Measurements from ENCODE around the gene LHPP.

LHPP gene

GRCh38 chr10:124630551-124630950, 168.9 kb downstream of the LHPP start:
- DNase-seq: no peak

DNA sequence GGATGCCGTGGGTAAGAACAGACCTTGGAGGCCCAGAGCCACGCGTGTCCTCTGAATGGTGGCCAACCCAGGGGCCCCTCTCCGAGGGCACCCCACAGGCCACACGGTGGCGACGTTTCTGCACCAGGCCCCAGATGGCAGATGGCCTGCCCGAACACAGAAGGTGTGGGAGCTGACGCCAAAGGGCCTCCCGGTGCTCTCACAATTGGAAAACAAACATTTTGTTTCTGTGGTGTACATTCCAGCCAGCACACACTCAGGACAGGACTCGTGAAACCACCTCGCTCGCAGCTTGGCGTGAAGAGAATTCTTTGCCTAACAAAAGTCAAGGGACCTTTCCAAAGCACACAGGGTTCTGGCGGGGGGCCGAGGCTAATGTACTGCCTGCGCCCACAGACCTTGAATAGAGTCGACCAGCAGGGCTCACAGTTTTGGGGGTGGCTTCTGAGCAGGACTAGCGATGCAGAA, 170.5 kb downstream of the LHPP start:
- no peak for DNase-seq

GRCh38 chr10:124632566-124632965, 170.9 kb downstream of the LHPP start:
- no peak for DNase-seq

- no peak for DNase-seq
These were observed 174.8 kb downstream of the LHPP start for GRCh38 chr10:124636271-124636995.

GRCh38 chr10:124637091-124637700, 175.6 kb downstream of the LHPP start:
- no peak for DNase-seq

DNA sequence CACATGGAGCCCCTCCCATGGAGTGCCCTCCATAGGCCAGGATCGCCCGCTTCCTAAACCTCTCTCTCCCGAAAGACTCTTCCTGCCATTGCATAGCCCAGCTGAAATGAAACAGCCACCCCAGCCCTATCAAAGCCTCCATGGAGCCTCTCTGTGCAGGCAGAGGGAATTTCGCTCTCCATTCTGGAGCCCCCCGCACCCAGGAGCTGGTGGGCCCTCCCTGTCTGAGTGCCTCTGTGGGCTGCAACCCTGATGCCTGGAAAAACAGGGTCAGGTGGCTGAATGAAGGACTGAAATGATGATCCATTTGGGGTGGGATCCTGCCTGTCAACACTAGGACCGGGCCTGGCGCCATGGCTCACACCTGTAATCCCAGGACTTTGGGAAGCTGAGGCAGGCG, 176.1 kb downstream of the LHPP start:
- DNase-seq: no peak

DNA sequence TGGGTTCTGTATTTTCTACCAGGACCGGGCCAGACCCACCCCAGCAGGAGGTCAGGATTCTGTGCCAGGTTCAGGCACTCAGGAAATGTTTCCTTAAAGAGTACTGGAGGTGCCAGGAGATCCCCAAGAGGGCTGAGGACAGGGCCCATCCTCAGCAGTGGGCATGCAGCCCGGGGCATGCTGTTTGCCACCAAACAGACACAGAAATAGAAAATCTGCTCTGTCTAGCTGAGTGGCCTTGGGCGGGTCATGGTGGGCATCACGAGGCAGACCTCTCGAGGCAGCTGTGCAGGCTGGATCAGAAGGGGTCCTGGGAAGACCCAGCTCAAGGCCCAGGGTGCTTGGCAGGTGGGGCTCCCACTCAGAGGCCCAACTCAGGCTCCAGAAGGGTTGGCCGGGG, 177.6 kb downstream of the LHPP start:
- DNase-seq: no peak

DNA sequence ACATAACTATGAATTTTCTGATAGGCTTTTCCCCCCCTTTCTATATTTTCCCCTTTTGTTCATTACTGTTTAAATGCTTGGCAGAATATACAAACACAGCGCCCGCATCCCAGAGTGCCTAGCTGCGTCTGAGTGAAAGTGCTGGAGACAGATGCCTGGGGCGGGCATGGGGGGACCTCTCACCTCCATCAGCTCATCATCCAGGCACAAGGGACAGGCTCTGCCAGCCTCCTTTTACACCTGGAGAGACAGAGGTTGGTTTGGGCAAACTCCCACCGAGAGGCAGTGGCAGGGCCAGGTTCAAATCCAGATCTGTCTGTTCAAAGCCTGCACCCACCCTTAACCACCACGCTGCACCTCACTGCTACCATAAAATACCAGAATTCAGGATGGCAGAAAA, 178.0 kb downstream of the LHPP start:
- no peak for DNase-seq

- DNase-seq: no peak
These were observed 178.4 kb downstream of the LHPP start for GRCh38 chr10:124640056-124640455.

GRCh38 chr10:124640538-124641231, 179.1 kb downstream of the LHPP start:
- DNase-seq: no peak

- DNase-seq: no peak
These were observed 179.9 kb downstream of the LHPP start for GRCh38 chr10:124641282-124642087.

- DNase-seq: no peak
These were observed 180.6 kb downstream of the LHPP start for GRCh38 chr10:124642088-124642710.

- DNase-seq: no peak
These were observed 181.8 kb downstream of the LHPP start for GRCh38 chr10:124643330-124644009.

DNA sequence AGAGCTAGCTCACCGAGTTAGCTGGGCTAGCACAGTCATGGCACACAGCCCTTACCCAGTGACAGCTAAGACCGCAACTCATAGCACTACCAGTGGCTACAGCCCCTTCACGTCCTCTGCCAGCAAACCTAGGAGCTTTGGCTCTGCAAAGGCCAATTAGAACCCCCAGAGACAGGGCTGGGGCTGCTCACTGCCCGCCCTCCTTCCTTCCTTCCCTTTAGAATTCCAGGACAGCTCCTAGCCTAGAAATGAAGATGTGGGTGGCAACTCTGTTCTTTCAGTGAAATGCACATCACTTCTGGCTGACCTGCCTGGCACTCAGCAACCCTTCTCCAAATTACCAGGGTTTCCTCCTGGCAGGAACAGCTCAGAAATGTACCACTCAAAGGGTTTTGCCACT, 182.6 kb downstream of the LHPP start:
- no peak for DNase-seq

- no peak for DNase-seq
These were observed 183.3 kb downstream of the LHPP start for GRCh38 chr10:124644771-124645415.

DNA sequence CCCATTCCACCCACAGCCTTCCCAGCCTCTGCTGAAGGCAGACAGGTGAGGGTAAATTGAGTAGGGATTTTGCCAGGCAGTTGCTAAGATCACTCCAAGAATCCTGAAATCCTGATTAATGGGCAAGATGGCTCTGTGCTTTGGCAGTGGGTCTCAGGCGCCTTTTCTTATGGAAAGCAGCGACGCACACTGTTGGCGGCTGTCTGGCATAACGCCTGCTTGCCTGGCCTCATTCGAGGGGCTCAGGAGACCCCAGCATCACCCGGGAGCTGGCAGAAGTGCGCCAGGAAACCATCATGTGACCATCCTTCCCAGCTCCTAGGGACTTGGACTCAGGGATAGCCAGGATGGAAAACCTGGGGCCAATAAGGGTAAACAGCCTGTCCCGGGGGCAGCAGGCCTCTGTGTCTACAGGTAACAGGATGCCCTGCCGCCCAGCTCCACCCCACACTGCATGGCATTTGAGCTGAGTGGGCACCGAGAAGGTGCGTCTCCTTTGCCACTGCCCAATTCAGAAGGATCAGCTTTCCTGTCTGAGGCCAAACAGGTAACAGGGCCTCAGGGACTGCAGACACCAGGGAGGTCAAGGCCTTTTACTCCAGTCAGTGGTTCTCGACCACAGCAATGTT, 184.0 kb downstream of the LHPP start:
- DNase-seq: no peak

GRCh38 chr10:124646483-124647352, 185.1 kb downstream of the LHPP start:
- DNase-seq: no peak

DNA sequence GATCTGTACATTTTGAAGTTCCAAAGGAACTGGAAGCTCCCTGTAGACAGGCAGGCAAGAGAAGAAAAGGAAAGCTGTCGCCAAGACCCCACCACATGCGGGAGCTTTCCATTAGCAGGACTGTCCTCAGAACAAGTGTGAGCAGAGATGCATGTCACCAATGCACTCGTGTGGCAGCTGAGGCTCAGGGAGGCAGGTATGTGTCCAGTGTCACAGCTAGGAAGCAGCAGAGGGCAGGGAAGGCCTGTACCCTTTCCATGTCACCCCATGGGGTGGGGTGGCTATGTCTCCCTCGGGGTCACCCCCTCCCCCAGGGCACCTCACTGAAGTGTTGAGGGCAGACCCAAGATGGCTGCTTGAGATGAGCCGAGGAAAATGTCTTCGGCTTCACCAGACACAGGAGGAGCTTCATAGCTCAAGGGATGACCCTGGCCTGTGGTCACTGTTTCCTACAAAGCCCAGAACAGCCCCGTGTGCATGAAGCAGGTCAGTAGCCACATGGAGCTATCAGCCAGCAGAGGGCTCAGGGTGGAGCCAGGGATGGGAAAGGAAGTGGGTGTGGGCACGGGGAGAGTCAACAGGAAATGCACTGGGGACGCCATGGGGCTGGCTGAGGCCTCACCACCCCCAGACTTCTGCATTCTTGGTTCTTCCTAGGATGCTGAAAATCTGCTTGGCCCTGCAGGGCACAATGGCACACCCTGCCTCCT, 186.0 kb downstream of the LHPP start:
- no peak for DNase-seq

GRCh38 chr10:124648131-124648475, 186.5 kb downstream of the LHPP start:
- no peak for DNase-seq

DNA sequence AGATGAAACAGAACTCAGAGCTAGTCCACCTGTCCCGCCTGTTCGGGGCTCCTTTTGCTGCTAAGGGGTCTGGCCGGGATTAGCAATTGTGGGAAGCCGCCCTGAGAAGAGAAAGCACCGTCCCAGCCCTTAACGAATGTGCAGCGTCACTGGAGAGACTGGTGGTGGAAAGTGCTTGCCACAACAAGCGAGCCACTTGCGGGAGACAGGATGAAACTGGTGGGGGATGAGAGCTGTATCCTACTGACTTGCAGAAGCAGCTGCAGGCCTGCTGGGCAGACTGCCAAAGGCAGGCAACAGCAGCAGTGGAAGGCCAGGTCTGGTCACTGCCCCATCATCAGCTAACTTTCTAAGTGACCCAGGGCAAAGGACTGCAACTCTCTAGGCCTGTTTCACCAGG, 187.1 kb downstream of the LHPP start:
- no peak for DNase-seq

All from T1000 (cell line).